Middle frontal gyrus (tissue), 1 donor: ENCODE data around the gene DNM3.

Source experiments
- DNase-seq: peaks from one replicate; pipeline ENCODE4 v3.0.0-alpha.2; 2015; ENCODE audit warnings: low spot score; ENCODE audit errors: extremely low spot score

The DNM3 gene

DNA sequence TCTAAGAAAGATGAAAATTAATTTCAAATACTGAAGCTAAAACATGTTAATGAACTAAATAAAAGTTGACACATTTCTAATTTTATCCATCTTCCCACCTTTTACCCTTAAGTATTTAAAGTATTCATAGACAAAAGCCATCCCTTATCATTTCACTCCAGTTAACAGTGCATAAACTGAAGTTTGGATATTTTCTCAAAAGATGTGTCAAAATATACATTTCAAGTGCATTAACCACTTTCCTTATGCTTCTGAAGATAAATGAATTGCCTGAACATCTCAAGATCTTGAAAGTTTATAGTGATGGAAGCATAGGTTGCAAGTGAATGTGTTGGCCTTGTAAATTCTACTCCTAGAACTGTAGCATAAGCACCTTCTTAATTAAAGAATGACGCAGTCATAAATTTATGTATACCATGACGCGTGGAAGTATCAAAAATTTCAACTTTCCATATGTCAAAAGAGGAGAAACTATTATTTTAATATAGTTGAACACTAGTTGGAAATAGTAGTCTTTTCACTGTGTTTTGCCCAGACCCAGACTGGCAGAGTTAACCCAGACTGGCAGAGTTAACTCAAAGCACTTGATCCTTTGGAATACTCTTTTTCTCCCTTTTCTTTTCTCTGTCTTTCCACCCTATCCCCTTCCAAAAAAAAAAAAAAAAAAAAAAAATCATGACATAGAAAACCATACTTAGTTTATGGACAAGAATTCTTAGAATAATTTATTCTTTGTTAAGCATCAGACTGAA lies 296.6 kb downstream of the DNM3 start:
- no peak for DNase-seq

DNA sequence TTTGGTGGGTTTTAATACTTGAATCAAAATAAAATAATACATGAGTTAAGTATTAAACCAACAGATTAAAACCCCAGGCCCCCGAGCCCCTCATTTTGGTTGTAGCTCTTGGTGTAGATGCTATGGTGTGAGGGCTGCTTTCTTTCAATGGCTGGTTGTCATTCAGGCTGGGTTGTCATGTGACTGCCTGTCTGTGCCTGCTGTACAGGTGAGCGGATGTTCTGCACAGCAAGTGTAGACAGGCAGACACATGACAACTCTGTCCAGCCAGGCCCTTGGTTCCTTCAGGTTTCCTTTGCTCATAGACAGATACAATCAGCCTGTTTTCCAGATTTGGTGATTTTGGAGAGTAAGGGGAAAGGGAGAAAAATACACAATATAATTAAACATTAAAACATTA lies 297.3 kb downstream of the DNM3 start:
- no peak for DNase-seq

DNA sequence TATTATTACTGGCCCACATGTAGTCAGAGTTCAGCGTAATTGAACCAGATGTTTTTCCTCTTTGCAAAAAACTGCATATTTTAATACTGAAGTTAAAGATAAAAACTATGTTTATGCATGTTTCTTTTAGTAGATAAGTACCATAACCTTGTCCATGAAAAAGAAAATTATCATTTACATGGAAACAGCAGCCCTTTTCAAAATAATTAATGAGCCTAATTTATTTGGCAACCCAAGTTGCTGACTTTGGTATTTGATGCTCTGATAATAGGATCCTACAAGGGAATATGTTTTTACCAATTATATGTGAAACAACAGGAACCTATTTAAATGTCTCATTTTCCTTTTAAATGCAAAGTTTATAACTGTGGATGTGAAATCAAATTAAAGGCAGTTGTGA lies 297.9 kb downstream of the DNM3 start:
- DNase-seq = no peak

DNA sequence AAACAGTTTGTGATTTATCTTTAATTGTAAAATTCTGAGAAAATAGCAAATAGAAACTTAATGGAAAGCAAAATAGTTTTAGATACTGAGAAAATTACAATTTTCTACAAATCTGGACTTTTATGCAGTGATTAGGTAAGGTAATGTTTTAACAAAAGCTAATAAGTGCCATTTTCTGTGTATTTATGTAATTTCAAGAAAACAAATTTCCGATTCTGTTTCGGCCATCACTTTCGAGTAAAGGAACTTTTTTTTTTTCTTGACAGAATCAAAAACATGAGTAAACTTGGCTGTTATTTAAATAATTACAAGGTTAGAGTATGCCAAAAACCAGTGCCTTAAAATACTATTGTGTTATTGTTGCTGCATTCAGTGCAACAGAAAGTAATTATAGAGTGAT lies 298.8 kb downstream of the DNM3 start:
- no peak for DNase-seq

DNA sequence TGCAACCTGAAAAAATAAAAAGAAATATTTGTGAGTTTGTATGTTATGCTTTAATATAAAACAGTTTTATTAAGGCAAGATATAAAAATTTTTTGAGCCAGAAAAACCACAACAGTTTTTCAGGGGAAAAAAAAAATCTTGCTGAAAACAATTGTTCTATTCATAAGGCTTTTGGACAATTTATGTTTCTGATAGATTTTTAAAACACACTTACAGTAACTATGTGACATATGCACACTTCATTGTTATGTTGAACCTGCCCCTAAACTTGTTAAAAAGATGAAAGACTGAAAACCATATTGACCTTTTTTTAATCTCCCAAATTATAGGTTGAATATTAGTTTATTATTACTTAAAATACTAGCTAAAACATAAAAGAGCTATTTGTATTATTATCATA lies 299.3 kb downstream of the DNM3 start:
- no peak for DNase-seq

DNA sequence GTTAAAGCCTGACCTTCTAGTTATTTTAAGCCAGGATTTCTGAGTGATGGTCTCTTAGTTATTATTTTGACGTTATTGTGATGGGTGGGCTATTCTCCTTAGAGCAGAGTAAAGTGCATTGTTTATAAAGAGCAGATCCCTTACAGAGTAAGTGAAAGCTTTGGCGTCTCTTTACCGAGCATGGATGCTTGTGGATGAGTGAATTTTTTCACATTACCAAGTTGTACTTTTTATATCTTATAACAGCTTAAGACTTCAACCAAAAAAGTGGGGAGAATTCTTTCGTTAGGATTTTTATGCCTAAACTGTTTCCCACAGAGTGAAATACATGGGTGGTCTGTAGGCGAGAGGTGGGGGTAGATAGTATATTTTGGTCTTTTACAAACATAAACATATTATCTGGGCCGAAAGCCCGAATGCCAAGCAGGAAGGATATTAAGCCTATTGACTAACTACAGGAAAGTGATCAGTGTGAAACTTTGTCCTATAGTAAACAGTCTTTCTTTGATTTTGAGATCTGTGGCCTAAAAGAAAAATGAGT lies 300.1 kb downstream of the DNM3 start:
- no peak for DNase-seq

DNA sequence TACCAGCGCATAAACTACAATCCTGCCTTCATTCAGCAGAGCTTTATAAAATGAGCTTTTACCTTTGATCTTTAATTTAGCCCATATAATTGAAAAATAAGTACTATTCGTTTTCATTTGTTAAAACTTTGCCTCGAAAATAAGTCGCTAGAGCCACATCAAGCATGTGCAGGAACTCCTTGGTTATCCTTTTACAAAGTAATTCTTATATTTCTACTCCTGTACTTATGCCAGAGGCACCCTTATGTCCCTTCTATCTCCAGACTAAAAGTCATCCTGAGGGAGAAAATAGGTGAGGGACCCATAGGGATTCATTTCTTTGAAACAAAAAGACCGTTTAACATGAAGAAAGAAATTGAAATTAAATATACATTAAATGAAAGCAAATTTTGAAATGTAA lies 301.0 kb downstream of the DNM3 start:
- DNase-seq = no peak

DNA sequence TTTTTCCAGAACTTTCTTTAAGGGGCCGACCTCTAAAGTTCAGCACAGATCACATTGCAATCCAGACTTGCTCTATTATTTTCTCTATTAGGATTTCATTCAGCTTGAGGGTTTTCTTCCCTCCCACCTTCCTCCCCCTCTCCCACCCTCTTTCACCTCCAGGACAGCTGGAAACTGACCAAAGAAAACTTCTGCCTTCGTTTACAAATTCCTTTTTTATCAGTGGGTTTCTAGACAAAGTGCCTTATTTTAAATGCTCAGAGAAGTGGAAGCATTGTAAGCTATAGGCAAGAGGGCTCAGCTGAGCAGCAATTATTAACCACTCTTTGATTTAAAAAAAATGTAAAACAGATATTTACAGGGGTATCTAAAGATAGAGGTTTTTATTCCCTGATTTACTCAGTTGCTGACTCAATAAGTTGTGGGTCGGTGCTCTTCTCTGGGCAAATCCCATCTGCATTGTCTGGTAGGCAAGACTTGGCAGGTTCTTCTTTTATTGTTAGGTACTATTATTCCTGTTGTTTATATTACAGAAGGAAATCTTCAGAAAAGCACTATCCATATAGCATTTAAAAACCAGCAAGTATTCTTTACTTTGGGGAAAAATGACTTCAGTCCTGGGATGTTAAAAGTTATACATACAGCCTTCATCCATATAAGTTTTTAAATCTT lies 302.2 kb downstream of the DNM3 start:
- DNase-seq = no peak

DNA sequence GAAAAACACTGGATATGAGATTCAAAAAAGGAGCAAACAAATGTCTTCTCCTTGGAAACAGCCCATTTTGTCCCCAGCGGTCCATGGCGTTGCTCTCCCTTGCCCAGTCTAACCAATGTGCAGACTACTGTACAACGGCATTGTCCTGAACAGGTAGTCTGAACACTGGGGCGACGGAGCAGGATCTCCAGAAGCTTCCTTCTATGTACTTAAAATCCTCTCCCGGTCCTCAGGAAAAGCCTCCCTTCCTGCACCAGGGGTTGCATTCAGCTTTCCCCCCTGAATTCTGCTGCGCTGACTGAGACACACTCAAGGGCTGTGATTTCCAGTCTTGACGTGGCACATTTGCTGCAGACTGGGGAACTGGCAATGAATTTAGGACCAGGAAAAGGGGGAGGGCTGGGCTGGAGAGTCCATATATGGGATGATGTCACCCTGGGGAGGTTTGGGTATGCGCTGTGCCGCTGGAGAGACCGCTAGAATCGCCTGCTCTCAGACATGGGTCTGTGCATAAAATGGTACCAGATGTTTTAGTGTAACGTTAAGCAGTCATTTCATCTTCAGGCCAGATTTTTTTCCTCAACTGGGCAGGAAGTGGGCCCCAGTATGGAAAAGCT lies 303.3 kb downstream of the DNM3 start:
- no peak for DNase-seq

DNA sequence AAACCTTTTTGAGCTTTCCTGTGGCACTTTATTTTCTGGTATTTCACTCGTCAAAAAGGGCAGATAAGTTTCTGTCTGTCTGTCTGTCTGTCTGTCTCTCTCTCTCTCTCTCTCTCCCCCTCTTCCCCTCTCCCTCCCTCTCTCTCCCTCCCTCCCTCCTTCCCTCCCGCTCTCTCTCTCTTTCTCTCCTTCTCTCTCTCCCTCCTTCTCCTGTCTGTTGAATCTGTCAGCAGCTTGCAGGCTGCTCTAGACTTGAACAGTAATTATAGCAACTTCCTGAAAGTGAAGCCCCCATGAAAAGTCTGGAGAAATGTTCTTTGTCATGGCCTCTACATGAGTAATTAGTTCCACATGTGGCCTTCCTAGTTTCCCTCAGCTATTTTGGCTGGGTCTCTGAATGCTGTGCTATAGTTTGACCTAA lies 303.9 kb downstream of the DNM3 start:
- no peak for DNase-seq

DNA sequence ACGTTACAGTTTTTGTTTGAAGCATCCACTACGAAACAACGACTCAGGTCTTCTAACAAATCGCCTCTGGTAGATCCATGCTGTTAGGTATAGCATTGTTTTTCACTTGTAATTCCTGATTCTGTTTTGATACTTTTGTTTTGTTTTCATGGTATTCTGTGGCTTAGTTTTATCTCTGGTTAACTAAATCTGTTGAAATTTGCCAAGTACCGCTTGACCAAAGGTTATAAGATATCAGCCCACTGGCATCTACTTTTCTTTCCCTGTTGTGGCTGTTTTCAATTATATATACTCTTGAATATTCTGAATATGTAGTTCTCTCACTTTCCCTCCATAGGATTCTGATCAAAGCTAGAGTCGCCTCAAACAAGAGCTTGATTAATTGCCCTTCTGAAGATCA lies 304.4 kb downstream of the DNM3 start:
- no peak for DNase-seq

DNA sequence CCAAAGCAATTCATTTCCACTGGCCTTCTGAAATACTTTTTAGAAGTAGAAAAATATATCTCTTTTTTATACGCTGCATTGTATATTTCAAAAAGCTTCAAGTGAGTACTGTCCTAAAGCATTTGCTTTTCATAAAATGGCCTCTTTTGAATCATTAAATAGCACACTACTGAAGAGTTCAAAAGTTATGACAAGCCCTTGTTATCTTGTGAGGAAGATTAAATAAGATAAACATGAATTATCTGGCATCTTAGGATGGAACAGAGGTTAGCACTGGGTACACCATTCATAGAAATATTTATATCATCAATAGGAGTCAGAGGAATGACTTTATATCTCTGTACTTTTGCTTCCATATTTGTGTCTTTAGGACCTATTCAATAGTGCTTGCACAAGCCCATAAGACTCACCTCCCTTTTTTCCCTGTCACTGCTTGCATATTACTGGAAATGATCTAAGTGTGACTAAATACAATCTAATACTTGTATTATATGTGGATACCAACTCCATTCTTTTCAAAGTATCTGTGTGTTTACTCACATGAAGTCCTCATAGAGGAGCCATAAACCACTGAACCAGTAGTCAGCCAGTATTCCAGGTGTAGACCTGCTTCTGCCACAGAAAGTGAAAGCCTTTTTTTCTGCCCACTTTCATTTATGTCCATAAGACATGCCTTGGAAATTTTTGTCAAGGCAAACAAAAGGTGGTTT lies 305.0 kb downstream of the DNM3 start:
- DNase-seq = no peak

DNA sequence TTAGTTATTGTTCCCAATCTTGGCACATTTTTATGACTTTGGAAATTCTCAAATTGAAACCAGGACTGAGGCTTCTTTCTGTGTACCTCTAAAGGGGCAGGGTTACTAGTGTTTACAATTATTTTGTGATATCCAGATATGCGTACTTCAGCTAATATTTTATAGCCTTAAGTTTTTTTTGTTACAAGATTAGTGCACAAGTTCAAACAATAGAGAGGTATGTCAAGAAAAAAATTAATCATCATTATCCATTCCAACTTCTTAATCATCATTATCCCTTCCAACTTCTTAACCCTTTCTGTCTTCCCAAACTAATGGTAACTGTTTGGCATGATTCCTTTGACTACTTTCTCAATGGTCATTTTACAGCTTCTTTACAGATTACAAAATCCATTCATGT lies 306.2 kb downstream of the DNM3 start:
- DNase-seq = no peak

DNA sequence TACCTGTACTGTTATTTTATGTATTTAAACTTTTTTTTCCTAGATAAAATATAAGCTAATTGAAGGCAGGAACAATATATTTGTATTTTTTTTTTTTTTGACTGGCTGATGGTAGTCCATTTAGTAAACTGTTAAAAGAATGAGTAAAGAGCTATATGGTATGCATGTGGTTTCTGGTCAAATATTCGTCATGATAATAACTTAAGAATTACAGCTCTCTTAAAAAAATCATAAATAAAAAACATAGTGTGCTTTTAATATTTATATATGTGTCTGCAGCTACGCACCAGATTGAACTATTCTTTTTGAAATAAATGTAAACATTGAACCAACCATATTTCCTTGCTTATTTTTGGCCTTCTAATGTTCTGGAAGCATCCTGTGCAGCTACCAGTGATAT lies 306.9 kb downstream of the DNM3 start:
- no peak for DNase-seq

DNA sequence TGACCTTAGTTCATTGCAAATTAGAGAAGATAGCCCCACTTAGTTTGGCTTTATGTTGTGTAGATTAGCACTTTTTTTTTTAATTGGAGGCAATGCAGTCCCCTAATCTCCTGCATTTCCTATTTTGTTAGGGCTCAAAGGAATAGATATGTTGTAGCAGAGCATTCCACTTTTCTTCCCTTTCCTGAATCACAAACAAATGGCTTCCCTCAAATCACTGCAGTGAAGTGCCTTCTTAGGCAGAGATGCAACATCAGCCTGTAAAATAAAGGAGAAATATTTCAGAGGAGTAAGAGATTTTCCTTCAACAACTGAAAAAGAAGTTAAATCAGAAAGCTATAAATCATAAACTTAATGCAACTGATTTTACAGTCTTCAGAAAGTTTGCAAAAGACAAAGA lies 307.4 kb downstream of the DNM3 start:
- DNase-seq = no peak

DNA sequence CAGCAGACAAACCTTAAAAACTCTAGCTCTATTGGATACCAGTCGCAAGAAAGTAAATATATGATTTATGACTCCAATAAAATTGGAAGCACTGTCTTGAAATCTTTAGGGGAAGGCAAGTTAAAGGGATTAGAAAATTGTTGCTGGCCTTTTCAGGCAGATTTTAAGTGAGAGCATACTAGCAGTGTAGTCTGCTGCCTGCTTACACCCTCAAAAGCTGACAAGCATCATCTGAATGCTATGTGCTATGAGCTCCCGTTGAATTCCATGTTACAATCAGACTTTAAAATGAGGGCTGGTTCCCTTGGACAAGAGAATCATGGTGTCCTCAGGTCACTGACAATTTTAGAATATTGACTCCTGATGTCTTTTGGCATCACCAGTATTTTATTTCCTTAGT lies 308.0 kb downstream of the DNM3 start:
- no peak for DNase-seq

DNA sequence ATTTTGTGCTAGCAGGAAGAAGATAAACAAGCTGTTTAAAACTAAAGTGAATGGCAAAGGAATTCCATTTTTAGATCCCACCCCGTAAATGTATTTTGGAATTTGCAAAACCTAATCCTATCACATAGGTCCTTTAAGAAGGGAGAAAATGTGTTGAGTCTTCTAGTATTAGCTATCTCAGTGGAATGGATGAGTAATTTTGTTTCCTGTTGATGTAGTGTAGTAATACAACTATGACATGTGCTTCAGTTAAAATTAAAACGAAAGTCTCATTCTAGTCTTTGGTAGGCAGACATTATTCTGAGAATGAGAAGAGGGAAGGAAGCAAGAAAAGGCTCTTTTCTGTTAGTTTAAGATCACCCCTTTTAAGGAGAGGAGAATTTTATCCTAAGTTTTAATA lies 313.3 kb downstream of the DNM3 start:
- no peak for DNase-seq

DNA sequence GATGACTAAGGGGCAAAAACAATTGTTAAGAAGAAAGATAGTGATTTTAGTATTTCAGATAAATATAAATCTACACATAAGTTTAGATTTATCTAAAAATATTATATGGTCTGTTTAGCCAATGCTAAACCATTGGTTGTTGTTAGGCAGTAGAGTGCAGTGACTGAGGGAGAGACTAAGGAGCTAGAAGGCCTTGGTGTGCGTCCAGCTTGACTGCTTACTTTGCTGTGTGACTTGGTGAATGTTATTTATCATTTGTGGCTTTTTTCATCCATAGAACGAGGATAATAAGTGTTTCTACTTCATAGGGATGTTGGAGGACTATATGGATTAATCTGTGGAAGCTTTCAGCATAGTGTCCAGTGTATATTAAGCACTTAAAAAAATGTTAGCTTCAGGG lies 314.5 kb downstream of the DNM3 start:
- DNase-seq = no peak

DNA sequence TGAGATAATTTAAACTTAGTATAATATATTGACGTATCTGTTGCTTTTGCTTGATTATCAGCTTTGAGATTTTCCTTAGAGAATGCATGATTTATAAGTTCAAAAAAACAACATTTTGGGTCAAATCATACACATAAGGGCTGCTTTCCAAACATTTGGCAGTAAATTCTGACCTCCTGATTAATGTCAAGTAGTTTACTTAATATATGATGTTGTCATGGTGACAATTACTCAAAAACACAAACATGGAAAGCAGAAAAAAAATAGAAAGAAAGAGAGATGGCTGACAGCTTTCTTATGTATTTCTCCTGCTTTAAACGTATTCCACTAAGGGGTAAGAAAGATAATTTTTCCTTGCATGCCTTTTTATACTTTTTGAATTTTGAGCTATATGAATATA lies 320.9 kb downstream of the DNM3 start:
- DNase-seq = no peak

DNA sequence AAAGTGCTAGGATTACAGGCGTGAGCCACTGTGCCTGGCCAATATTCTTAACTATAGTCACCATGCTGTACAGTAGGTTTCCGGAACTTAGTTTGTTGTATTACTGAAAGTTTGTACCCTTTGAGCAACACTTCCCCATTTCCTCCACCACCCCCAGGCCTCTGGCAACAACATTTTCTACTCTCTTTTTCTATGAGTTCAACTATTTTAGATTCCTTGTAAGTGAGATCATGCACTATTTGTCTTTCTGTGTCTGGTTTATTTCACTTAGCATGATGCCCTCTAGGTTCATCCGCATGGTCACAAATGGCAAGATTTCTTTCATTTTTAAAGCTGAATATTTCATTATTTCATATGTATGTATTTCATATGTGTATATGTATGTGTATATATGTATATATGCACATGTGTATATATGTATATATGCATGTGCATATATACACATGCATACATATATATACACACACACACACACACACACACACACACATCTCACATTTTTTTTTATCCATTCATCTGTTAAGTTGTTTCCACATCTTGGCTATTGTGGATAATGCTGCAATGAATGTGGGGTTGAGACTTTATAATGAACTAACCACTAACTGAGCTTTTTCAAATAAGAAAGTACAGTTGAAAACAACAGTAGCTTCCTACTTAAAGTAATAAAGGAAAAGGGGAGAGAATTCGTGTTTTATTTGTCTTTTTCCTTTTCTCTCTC lies 322.4 kb downstream of the DNM3 start:
- no peak for DNase-seq

DNA sequence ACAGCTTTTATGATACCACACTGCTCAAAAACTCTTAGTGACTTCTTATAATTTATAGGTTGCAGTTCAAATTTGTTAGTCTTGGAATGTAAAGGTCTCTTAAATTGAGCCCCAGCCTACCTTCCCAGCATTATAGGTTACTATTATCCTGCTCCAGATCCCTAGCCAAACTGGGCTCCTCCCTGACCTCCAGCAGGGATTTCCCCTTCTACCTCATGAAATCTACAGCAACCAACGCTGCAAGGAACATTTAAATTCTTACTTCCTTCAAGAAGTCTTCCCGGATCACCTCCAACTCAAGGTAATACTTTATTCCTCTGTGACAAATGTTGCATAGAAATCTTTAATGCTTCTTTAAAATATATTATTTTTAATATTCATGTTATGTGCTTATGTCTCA lies 324.1 kb downstream of the DNM3 start:
- no peak for DNase-seq
